GM19238 (cell line): ENCODE measurements around the gene SRXN1.

Experiments used
- DNase-seq: peaks from one replicate; pipeline ENCODE4 v3.0.0; 2011; ENCODE audit warnings: low spot score; ENCODE audit not compliant: insufficient read length

The SRXN1 gene

GRCh38 chr20:607476-607875 is 45.5 kb downstream of the SRXN1 start:
- DNase-seq, result no peak

DNA sequence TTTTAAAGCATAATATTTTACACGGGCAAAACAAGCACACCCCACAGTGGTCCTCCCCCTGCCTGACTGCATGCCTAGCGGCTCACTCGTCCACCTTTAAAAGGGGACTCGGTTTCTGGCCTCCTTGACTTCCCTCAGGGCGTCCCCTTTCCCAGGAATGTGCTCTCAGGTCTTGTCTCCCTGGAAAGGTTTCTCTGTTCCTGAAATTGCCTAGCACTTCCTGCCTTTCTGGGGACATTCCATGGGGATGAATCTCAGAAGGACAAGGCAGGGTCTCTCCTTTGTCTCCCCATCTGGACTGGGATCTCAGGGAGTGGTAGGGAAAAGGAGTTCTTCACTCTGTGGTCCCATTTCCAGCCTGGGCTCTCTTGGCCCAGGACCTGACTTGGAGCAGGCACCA is 47.8 kb downstream of the SRXN1 start:
- DNase-seq, result no peak

DNA sequence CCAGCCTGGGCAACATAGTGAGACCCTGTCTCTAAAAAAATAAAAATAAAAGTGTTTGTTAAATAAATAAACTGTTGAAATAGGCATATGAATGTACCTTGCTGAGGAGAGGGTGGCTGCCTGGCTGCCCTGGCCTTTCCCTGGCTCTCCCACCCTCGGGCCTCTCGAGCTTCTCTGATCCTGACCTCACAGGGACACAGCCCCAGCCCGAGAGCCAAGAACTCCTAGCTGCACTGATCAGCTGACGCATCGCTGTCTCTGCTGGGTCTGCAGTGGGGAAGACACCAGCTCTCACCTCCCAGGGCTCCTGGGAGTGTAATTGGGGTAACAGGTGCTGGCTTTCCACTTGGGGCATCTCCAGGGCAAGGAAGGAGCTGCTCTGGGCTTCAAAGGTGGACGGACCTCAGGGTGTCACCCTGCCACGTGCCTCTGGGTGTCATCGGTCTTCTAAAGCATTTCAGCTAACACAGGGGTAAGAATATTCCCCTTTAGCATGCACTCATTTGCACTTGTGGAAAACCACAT is 49.8 kb downstream of the SRXN1 start:
- no peak for DNase-seq

DNA sequence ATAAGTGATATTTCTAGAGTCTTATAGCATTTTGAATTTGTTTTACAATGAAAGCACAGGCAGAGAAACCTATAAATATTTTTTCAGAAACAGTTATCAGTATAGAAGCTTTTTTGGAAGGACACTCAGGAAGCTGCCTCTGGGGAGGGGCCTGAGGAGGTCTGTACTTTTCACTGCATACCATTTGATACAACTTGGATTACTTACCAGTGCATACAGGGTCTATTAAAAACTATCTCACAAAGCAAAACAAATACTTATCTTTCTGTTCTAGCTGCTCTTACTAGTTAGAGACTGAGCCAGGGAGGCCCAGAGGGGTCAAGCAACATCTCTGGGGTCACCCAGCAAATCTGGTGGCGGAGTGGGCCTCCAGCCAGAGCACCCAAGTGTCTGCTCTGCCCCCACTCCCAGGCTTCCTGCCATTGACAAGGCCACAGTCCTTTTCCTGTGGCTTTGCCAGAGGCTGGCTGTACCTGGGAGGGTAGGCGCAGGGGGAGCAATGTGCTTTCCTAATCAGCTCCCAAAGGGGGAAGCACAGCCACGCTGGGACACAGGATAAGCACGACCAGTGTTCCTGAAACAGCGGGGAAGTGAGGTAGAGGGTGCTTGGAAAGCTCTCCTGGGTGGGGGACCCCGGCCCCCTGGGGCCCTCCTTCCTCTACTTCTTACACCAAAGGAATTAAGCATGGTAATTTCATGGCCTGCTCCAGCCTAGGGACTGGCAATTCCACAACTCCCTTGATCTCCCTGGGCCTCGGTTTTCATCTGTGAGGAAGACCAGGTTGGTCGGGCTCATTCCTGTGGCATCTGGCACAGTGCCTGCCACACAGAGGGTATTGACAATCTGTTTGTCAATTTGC is 50.7 kb downstream of the SRXN1 start:
- DNase-seq, result no peak

- DNase-seq, result no peak
Observed at GRCh38 chr20:600736-601135, 52.3 kb downstream of the SRXN1 start.

DNA sequence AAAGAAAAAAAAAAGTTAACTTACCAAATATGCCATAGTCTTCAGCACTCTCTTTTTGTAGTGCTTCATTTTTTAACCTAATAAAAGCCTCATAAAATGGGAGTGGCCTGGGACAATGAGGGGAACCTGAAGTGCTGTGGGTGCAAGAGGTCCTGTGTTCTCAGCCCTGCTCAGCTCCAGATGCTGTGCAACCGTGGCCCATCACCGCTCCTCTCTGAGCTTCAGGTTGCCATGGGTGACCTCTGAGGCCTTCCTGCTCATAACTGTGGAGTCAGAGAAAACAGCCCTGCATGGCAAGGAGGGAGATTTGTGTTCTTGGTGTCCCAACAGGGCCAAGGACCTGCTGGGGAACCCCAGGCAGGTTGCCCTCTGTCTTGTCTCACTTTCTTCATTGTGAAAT is 52.9 kb downstream of the SRXN1 start:
- DNase-seq, result no peak

DNA sequence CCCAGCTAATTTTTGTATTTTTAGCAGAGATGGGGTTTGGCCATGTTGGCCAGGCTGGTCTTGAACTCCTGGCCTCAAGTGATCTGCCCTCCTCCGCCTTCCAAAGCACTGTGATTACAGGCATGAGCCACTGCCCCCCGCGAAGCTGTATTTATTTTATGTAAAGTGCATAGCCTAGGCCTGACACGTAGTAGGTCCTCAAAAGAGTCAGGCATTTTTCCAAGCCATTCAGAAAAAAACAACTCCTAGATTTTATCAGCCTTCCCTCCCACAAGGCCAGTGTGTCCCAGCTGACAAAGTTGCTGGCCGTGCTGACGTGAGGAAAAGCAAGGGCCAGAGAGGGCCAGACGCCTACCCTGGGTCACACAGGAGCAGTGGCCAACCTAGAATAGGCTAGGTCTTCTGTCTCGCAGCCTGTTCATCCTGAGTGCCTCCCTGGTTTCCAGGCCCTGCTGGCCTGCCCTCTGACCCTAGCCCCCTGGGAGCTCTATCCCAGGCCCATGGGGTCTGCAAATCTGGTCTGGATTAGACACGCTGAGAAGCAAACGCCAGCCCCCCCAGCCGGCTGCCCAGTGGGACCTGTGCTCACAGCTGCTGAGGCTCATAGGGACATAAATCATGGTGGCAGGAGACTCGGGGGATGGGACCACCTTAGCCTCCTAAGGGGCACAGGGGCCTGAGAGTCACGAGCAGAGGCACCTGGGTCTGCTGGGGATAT is 54.7 kb downstream of the SRXN1 start:
- no peak for DNase-seq

DNA sequence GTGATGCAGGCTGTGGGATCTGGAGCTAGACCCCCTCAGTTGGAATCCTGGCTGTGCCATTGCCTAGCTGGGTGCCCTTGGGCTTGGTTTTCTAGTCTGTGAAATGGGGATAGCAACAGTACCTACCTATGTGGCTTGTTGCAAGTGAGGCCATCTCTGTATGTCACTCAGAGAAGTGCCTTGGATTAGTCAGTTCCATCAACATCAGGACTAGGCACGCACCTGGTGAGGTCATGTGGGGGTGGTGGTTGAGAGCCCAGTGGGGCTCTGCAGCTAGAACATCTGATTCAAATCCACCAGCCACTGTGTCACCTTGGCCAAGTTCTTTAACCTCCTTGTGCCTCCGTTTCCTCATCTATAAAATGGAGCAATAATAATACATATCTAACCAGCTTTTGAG is 55.4 kb downstream of the SRXN1 start:
- no peak for DNase-seq
